Natural killer cell (primary cell): ENCODE measurements around the gene GRK1. TPM values are rescaled to one million over a fixed set of nuclear protein-coding genes. Genes with fewer than 3 reads are reported as not detected.

ENCODE experiments used
- ATAC-seq, 3 donors: fragments of 150-1000 bp in 2 of 3; fragments of 200-7000 bp in 1 of 3; cut with Tn5 transposase; 1 replicate in 1 of 3; 2 replicates in 2 of 3; pipeline ENCODE4 v1.10.0; 2021; ENCODE audit warnings: mild to moderate bottlenecking in 2 of 3, moderate library complexity in 2 of 3
- DNase-seq, 2 donors: peaks; one replicate each; pipeline versions ENCODE4 v3.0.0 to v3.0.0-alpha.2; 2013 to 2021; ENCODE audit warnings: mixed read lengths in 1 of 2
- H3K27ac ChIP-seq: one replicate; pipeline ENCODE4 v1.5.1; 2013; ENCODE audit warnings: mild to moderate bottlenecking, low read length
- H3K27me3 ChIP-seq: one replicate; pipeline ENCODE4 v1.6.1; 2013; ENCODE audit warnings: low read length; ENCODE audit not compliant: control insufficient read depth, insufficient read depth
- H3K36me3 ChIP-seq: one replicate; pipeline ENCODE4 v1.6.1; 2013; ENCODE audit warnings: low read length; ENCODE audit not compliant: control insufficient read depth, insufficient read depth
- H3K4me1 ChIP-seq: one replicate; pipeline ENCODE4 v1.6.1; 2013; ENCODE audit warnings: low read length; ENCODE audit not compliant: control insufficient read depth, insufficient read depth
- H3K4me3 ChIP-seq: one replicate; pipeline ENCODE4 v1.5.1; 2013; ENCODE audit warnings: low read length
- H3K9me3 ChIP-seq: one replicate; pipeline ENCODE4 v1.6.1; 2013; ENCODE audit warnings: low read length; ENCODE audit not compliant: control insufficient read depth, insufficient read depth
- H3K27ac Mint-ChIP-seq, 2 donors: one replicate each; pipeline ENCODE4 v1.8.0; 2022; ENCODE audit warnings: mild to moderate bottlenecking in 2 of 2, mixed read lengths in 2 of 2, moderate library complexity in 1 of 2
- H3K27me3 Mint-ChIP-seq, 2 donors: one replicate each; pipeline ENCODE4 v1.8.0; 2022; ENCODE audit warnings: low read depth in 2 of 2, mixed read lengths in 2 of 2
- H3K36me3 Mint-ChIP-seq: one replicate; pipeline ENCODE4 v1.8.0; 2022; ENCODE audit warnings: mixed read lengths
- H3K4me1 Mint-ChIP-seq, 2 donors: one replicate each; pipeline ENCODE4 v1.8.0; 2022; ENCODE audit warnings: mixed read lengths in 2 of 2
- H3K4me3 Mint-ChIP-seq: one replicate; pipeline ENCODE4 v1.8.0; 2022; ENCODE audit warnings: mild to moderate bottlenecking, moderate library complexity, mixed read lengths
- H3K9me3 Mint-ChIP-seq, 2 donors: one replicate each; pipeline ENCODE4 v1.8.0; 2022; ENCODE audit warnings: mixed read lengths in 2 of 2
- WGBS: methylation state at CpG from one replicate; pipeline ENCODE4 v1.1.7; 2013; ENCODE audit warnings: missing lambda C conversion rate; ENCODE audit not compliant: insufficient coverage; 5-methylcytosine and 5-hydroxymethylcytosine counted together
- intact Hi-C: fragments of 100-400 bp; cut with micrococcal nuclease; formaldehyde crosslinking; loops from one replicate; pipeline ENCODE4 v1.14.2; 2022
- total RNA-seq, 4 donors: library from RNA; stranded (reverse); fragments of 120-200 nt in 1 of 4; gene quantifications; one replicate each; pipeline versions ENCODE4 v1.2.3 to v1.2.4, GENCODE V29; 2013 to 2022
- TF ChIP-seq, protein P1 (sequence below): fragments of 200-600 bp; IDR thresholded peaks from one replicate; pipeline ENCODE4 v1.8.0; 2022; ENCODE audit warnings: antibody characterized with exemption

GRK1 gene
- total RNA-seq, 3 donors from 2014 or later (not counting 1 experiment from before 2014, with no cell fraction given) = not detected

DNA sequence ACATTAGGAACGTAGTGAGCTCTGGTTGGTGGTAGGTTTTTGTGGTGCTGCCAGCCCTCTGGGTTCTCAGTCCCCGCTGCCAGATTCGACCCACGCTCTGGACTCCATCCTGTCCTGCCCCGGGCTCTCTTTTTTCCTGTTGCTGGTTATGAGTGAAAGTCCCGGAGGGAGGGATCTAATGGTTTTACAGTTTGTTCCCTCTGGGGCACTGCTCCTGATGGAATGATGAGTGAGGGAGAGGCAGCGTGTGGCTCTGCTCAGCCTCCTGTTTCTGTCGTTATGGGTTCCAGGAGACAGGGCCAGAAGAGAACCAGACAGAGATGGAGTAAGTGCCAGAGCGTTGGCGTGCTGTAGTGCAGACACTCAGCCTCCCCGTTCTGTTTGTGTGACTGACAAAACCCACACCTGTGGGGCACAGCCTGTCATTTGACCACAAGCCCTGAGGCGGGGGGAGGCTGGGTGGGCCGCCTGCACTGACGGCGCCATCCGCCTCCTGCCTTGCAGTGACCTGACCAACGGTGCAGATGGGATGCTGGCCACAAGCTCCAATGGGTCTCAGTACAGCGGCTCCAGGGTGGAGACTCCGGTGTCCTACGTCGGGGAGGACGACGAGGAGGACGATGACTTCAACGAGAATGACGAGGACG lies 27.3 kb upstream of the GRK1 start:
- ATAC-seq (no peak), DNase-seq (no peak)
- no peak overlapping the region for H3K27ac Mint-ChIP-seq
- intact Hi-C loops = no loop called here
- TF ChIP-seq, protein P1, sequence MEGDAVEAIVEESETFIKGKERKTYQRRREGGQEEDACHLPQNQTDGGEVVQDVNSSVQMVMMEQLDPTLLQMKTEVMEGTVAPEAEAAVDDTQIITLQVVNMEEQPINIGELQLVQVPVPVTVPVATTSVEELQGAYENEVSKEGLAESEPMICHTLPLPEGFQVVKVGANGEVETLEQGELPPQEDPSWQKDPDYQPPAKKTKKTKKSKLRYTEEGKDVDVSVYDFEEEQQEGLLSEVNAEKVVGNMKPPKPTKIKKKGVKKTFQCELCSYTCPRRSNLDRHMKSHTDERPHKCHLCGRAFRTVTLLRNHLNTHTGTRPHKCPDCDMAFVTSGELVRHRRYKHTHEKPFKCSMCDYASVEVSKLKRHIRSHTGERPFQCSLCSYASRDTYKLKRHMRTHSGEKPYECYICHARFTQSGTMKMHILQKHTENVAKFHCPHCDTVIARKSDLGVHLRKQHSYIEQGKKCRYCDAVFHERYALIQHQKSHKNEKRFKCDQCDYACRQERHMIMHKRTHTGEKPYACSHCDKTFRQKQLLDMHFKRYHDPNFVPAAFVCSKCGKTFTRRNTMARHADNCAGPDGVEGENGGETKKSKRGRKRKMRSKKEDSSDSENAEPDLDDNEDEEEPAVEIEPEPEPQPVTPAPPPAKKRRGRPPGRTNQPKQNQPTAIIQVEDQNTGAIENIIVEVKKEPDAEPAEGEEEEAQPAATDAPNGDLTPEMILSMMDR = no peak
- H3K36me3 Mint-ChIP-seq = no peaks in the 10 kb centered on the region
- no peak overlapping the region for H3K4me3 Mint-ChIP-seq
- H3K4me3 ChIP-seq = no peak overlapping the region
- no peaks in the 10 kb centered on the region for H3K4me1 ChIP-seq
- no peak overlapping the region for H3K27ac ChIP-seq
- H3K9me3 Mint-ChIP-seq = no peaks in the 10 kb centered on the region
- no peaks in the 10 kb centered on the region for H3K4me1 Mint-ChIP-seq
- H3K27me3 ChIP-seq = no peaks in the 10 kb centered on the region
- H3K9me3 ChIP-seq = no peaks in the 10 kb centered on the region
- no peaks in the 10 kb centered on the region for H3K27me3 Mint-ChIP-seq
- 96% methylated on average over 27 of the region's 27 CpGs for WGBS
- H3K36me3 ChIP-seq = peaks cover 25% of the 10 kb centered on the region

DNA sequence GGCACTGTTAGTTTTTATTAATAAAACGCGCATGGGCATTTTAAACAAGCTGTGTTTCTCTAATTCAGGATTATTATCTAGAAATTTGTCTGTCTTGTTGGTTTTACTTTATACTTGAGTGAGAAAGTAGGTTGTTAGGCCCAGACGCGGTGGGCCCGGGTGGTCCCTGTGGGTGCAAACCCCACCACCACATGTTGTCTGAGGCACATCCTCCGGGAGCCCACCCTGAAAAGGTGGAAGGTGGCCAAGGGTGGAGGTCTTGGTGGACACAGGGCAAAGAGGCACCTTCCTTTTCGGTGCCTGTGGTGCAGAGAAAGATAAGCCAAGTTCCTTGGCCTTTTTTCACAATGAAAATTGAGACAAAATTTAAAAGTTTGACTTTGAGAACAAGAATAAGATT lies 25.6 kb upstream of the GRK1 start:
- DNase-seq (no peak), ATAC-seq (no peak)
- Histone ChIP-seq H3K27me3 (no peaks in the 10 kb centered on the region), H3K4me1 (no peaks in the 10 kb centered on the region), H3K9me3 (no peaks in the 10 kb centered on the region), H3K36me3 (peaks cover 23% of the 10 kb centered on the region), H3K27ac (no peak overlapping the region), H3K4me3 (no peak overlapping the region)
- H3K4me3 Mint-ChIP-seq = no peak overlapping the region
- no peaks in the 10 kb centered on the region for H3K9me3 Mint-ChIP-seq
- no peak overlapping the region for H3K27ac Mint-ChIP-seq
- no peaks in the 10 kb centered on the region for H3K36me3 Mint-ChIP-seq
- peaks cover 0 to 4% of the 10 kb centered on the region in 2 donors for H3K4me1 Mint-ChIP-seq
- intact Hi-C loops = no loop called here
- WGBS = 84% methylated on average over 4 of the region's 7 CpGs
- peaks cover 0 to 2% of the 10 kb centered on the region in 2 donors for H3K27me3 Mint-ChIP-seq
- TF ChIP-seq, protein P1 = no peak

DNA sequence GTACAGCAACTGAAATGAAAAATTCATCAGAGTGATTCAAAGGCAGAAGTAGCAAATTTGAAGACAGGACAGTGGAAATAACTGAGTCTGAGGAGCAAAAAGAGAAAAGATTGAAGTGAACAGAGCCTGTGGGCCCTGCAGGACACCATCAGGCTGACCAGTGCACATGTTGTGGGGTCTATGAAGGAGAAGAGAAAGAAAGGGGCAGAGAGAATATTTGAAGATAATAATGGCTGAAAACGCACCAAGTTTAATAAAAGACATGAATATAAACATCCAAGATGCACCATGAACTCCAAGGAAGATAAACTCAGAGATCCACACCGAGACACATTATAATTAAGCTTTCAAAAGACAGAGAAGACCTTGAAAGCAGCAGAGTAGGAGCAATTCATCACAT lies 24.5 kb upstream of the GRK1 start:
- Histone ChIP-seq H3K9me3 (no peaks in the 10 kb centered on the region), H3K4me3 (no peak overlapping the region), H3K4me1 (no peaks in the 10 kb centered on the region), H3K36me3 (peaks cover 14% of the 10 kb centered on the region), H3K27ac (no peak overlapping the region), H3K27me3 (no peaks in the 10 kb centered on the region)
- Mint-ChIP-seq H3K4me3 (no peak overlapping the region), H3K36me3 (no peaks in the 10 kb centered on the region), H3K4me1 (peaks cover 0 to 7% of the 10 kb centered on the region in 2 donors), H3K27ac (no peak overlapping the region), H3K9me3 (no peaks in the 10 kb centered on the region), H3K27me3 (peaks cover 0 to 3% of the 10 kb centered on the region in 2 donors)
- intact Hi-C loops = no loop called here
- DNase-seq = no peak
- TF ChIP-seq, protein P1 = no peak
- ATAC-seq = no peak
- 100% methylated on average over 1 of the region's 2 CpGs for WGBS

DNA sequence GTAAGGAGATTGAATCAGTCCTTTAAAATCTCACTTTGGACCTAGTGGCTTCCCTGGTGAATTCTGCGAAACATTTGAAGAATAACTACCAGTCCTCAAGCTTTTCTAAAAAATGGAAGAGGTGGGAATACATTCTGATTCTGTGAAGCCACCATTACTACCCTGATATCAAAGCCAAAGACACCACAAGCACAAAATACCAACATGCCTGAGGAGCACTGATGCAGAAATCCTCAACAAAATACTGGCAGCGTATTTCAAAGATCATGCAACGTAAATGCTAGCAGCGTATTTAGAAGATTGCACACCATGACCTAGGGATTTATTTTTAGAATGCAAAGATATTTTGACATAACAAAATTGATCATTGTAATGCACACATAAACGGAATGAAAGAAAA lies 23.4 kb upstream of the GRK1 start:
- Histone ChIP-seq H3K9me3 (no peaks in the 10 kb centered on the region), H3K4me3 (no peak overlapping the region), H3K27me3 (no peaks in the 10 kb centered on the region), H3K36me3 (peaks cover 5% of the 10 kb centered on the region), H3K4me1 (no peaks in the 10 kb centered on the region), H3K27ac (no peak overlapping the region)
- intact Hi-C loops = no loop called here
- Mint-ChIP-seq H3K27ac (no peak overlapping the region), H3K4me1 (peaks cover 0 to 7% of the 10 kb centered on the region in 2 donors), H3K27me3 (peaks cover 0 to 3% of the 10 kb centered on the region in 2 donors), H3K4me3 (no peak overlapping the region), H3K36me3 (no peaks in the 10 kb centered on the region), H3K9me3 (no peaks in the 10 kb centered on the region)
- TF ChIP-seq, protein P1 = no peak
- DNase-seq = no peak
- no peak for ATAC-seq
- 47% methylated on average over 3 of the region's 5 CpGs for WGBS
